ENCODE data around the gene SULT2B1. TPM values are rescaled to one million over a fixed set of nuclear protein-coding genes. Genes with fewer than 3 reads are reported as not detected.

Gene SULT2B1
- total RNA-seq, 2 donors from 2014 or later = 1.4 to 7.7 TPM

Other genes with a start within 250 kb of the SULT2B1 start
- gene EMP3, start 226.6 kb upstream of the SULT2B1 start, total RNA-seq = 10 to 100 TPM; 11.6 to 29.4 TPM
- 10 to 100 TPM in 1 of 2 donors, 1 to 10 TPM in 1; 8.9 to 18.2 TPM for gene TMEM143, start 188.2 kb upstream of the SULT2B1 start, total RNA-seq
- not detected for gene SYNGR4, start 187.8 kb upstream of the SULT2B1 start, total RNA-seq
- gene KDELR1, start 160.6 kb upstream of the SULT2B1 start, total RNA-seq = 100 to 1,000 TPM; 233 to 249 TPM
- gene GRIN2D, start 158.5 kb upstream of the SULT2B1 start, total RNA-seq = under 1 TPM; 0.35 to 0.49 TPM
- 10 to 100 TPM; 17.0 to 45.8 TPM for gene GRWD1, start 106.2 kb upstream of the SULT2B1 start, total RNA-seq
- under 1 TPM; 0.35 to 0.99 TPM for gene KCNJ14, start 96.6 kb upstream of the SULT2B1 start, total RNA-seq
- gene CYTH2, start 82.8 kb upstream of the SULT2B1 start, total RNA-seq = 10 to 100 TPM; 55.4 to 70.2 TPM
- gene LMTK3, start 40.3 kb upstream of the SULT2B1 start, total RNA-seq = 1 to 10 TPM; 1.7 to 3.1 TPM
- under 1 TPM in 1 of 2 donors, not detected in 1; 0.27 TPM for gene SPACA4, start 54.6 kb downstream of the SULT2B1 start, total RNA-seq
- gene FAM83E, start 62.9 kb downstream of the SULT2B1 start, total RNA-seq = 100 to 1,000 TPM; 150 to 198 TPM
- gene RPL18, start 67.0 kb downstream of the SULT2B1 start, total RNA-seq = 1,000 to 10,000 TPM; 1,499 to 1,736 TPM
- 10 to 100 TPM; 36.2 to 48.4 TPM for gene SPHK2, start 67.3 kb downstream of the SULT2B1 start, total RNA-seq
- gene DBP, start 85.2 kb downstream of the SULT2B1 start, total RNA-seq = 1 to 10 TPM; 4.7 to 8.9 TPM
- 1 to 10 TPM; 1.4 to 2.7 TPM for gene CA11, start 94.0 kb downstream of the SULT2B1 start, total RNA-seq
- gene NTN5, start 120.8 kb downstream of the SULT2B1 start, total RNA-seq = under 1 TPM in 1 of 2 donors, not detected in 1; 0.32 TPM
- gene FUT2, start 143.8 kb downstream of the SULT2B1 start, total RNA-seq = 100 to 1,000 TPM; 125 to 141 TPM
- gene MAMSTR, start 167.6 kb downstream of the SULT2B1 start, total RNA-seq = 1 to 10 TPM in 1 of 2 donors, under 1 TPM in 1; 0.35 to 1.2 TPM
- gene RASIP1, start 188.4 kb downstream of the SULT2B1 start, total RNA-seq = 1 to 10 TPM; 2.2 to 4.8 TPM
- not detected for gene IZUMO1, start 194.7 kb downstream of the SULT2B1 start, total RNA-seq
- under 1 TPM; 0.59 to 0.80 TPM for gene FUT1, start 200.5 kb downstream of the SULT2B1 start, total RNA-seq
- not detected for gene FGF21, start 203.4 kb downstream of the SULT2B1 start, total RNA-seq